ENCODE data around the gene KRR1.
"Not testable (repeated sequence)": the region's sequence is repeated elsewhere in the genome, so short reads cannot be mapped to it uniquely, and the experiment has no call there.

KRR1 gene

GRCh38 chr12:75522124-75522523, 10.7 kb upstream of the KRR1 start:
- DNase-seq, result not testable (repeated sequence)

- not testable (repeated sequence) for DNase-seq
These were observed 9.8 kb upstream of the KRR1 start for GRCh38 chr12:75521224-75521623.

- no peak for DNase-seq
These were observed 1.8 kb downstream of the KRR1 start for GRCh38 chr12:75509621-75510020.

- no peak for DNase-seq
These were observed 3.2 kb downstream of the KRR1 start for GRCh38 chr12:75508159-75508558.

- DNase-seq, result no peak
These were observed 4.3 kb downstream of the KRR1 start for GRCh38 chr12:75507086-75507485.

- DNase-seq, result peak; percentile 14
These were observed 5.6 kb downstream of the KRR1 start for GRCh38 chr12:75505706-75506312.

GRCh38 chr12:75503866-75504265, 7.5 kb downstream of the KRR1 start:
- DNase-seq, result no peak

- DNase-seq, result no peak
These were observed 8.0 kb downstream of the KRR1 start for GRCh38 chr12:75503459-75503858.

GRCh38 chr12:75491169-75491568, 20.2 kb downstream of the KRR1 start:
- DNase-seq, result no peak

- no peak for DNase-seq
These were observed 21.7 kb downstream of the KRR1 start for GRCh38 chr12:75489613-75490210.

GRCh38 chr12:75489187-75489586, 22.2 kb downstream of the KRR1 start:
- no peak for DNase-seq

- peak; percentile 36 for DNase-seq
These were observed 22.9 kb downstream of the KRR1 start for GRCh38 chr12:75488553-75488952.

- DNase-seq, result no peak
These were observed 24.1 kb downstream of the KRR1 start for GRCh38 chr12:75487308-75487707.

- peak; percentile 61 for DNase-seq
These were observed 27.0 kb downstream of the KRR1 start for GRCh38 chr12:75484450-75484849.

- DNase-seq, result peak; percentile 26
These were observed 28.0 kb downstream of the KRR1 start for GRCh38 chr12:75483431-75483830.

- no peak for DNase-seq
These were observed 28.8 kb downstream of the KRR1 start for GRCh38 chr12:75482646-75483045.

- DNase-seq, result no peak
These were observed 29.6 kb downstream of the KRR1 start for GRCh38 chr12:75481774-75482173.

GRCh38 chr12:75481013-75481705, 30.2 kb downstream of the KRR1 start:
- DNase-seq, result no peak

- DNase-seq, result no peak
These were observed 30.9 kb downstream of the KRR1 start, which contains the start of gene GLIPR1 for GRCh38 chr12:75480469-75480949. GLIPR1 (plus strand) TSS chr12:75480755; CDS start chr12:75480881, 126 bp downstream.

- DNase-seq, result no peak
These were observed 31.4 kb downstream of the KRR1 start for GRCh38 chr12:75479963-75480461.

- no peak for DNase-seq
These were observed 33.2 kb downstream of the KRR1 start for GRCh38 chr12:75478116-75478794.

GRCh38 chr12:75477137-75477536, 34.3 kb downstream of the KRR1 start:
- no peak for DNase-seq

- DNase-seq, result no peak
These were observed 35.3 kb downstream of the KRR1 start for GRCh38 chr12:75476071-75476470.
